Body of pancreas (tissue), 4 donors: Measurements from ENCODE around the gene TMTC2.

ENCODE experiments used
- CTCF ChIP-seq, 7 experiments: fragments of 450-650 bp in 4 of 7; fragments of 200-600 bp in 3 of 7; sonication (generic) in 3 of 7; IDR thresholded peaks; one replicate each; pipeline ENCODE4 v1.5.1; 2016 to 2019; ENCODE audit warnings: antibody characterized with exemption in 7 of 7
- POLR2A ChIP-seq, 3 donors: fragments of 450-650 bp; IDR thresholded peaks; one replicate each; pipeline ENCODE4 v1.6.1; 2016; ENCODE audit warnings: antibody characterized with exemption in 3 of 3, mild to moderate bottlenecking in 2 of 3

- TF ChIP-seq CTCF (IDR thresholded peaks at IDR 0.05) (no peak), POLR2A (IDR thresholded peaks at IDR 0.05) (no peak)
These were observed 223.7 kb downstream of the TMTC2 start for GRCh38 chr12:82910246-82910893.
